GM12891 (cell line): ENCODE data around the gene AUH.

ENCODE experiments used
- DNase-seq: peaks from one replicate; pipeline ENCODE4 v3.0.0; 2011; ENCODE audit warnings: low spot score; ENCODE audit not compliant: insufficient read length
- FAIRE-seq: peaks from 2 replicates; lab custom pipeline; 2011; peaks lifted over from hg19 to GRCh38; lab: Jason Lieb, UNC
- PAX5 ChIP-seq: IDR thresholded peaks from 2 replicates; pipeline ENCODE4 v1.6.1; 2011; ENCODE audit warnings: low read length, moderate library complexity, mild to moderate bottlenecking; ENCODE audit not compliant: insufficient read depth, severe bottlenecking
- POLR2A ChIP-seq: IDR thresholded peaks from 2 replicates; pipeline ENCODE4 v1.6.1; 2011; ENCODE audit warnings: low read depth, low read length, control low read depth
- POLR2AphosphoS5 ChIP-seq: IDR thresholded peaks from 2 replicates; pipeline ENCODE4 v1.6.1; 2011; ENCODE audit warnings: low read depth, low read length, control low read depth
- POU2F2 ChIP-seq: IDR thresholded peaks from 2 replicates; pipeline ENCODE4 v1.6.1; 2011; ENCODE audit warnings: low read depth, mild to moderate bottlenecking, control low read depth, low read length, moderate library complexity
- SPI1 ChIP-seq: IDR thresholded peaks from 2 replicates; pipeline ENCODE4 v1.6.1; 2011; ENCODE audit warnings: low read depth, low read length, control low read depth
- TAF1 ChIP-seq: IDR thresholded peaks from 2 replicates; pipeline ENCODE4 v1.6.1; 2011; ENCODE audit warnings: low read depth, low read length, control low read depth

Gene AUH

GRCh38 chr9:91164724-91165520 is 196.8 kb downstream of the AUH start:
- TF ChIP-seq TAF1: no peak
- TF ChIP-seq POLR2AphosphoS5: no peak
- no peak for TF ChIP-seq POLR2A
- TF ChIP-seq SPI1: no peak
- no peak for TF ChIP-seq PAX5
- no peak for TF ChIP-seq POU2F2
- FAIRE-seq (no peak), DNase-seq (no peak)
